ENCODE data around the gene GZMM. TPM values are rescaled to one million over a fixed set of nuclear protein-coding genes. Genes with fewer than 3 reads are reported as not detected.

GZMM gene
- total RNA-seq, 1 donor from 2014 or later = not detected

- no peak for DNase-seq (ENCODE audit: low read depth in 2 of 2)
These were observed 23.0 kb downstream of the GZMM start for GRCh38 chr19:566844-567243.

GRCh38 chr19:567296-567900 is 23.5 kb downstream of the GZMM start:
- DNase-seq (ENCODE audit: low read depth in 2 of 2) = no peak

GRCh38 chr19:570251-570686 is 26.4 kb downstream of the GZMM start:
- DNase-seq (ENCODE audit: low read depth in 2 of 2) = peak; percentile 22 to 47

- peak; percentile 42 to 43 for DNase-seq (ENCODE audit: low read depth in 2 of 2)
These were observed 27.2 kb downstream of the GZMM start for GRCh38 chr19:570937-571565.

GRCh38 chr19:571566-571974 is 27.7 kb downstream of the GZMM start:
- peak; percentile 43 to 49 for DNase-seq (ENCODE audit: low read depth in 2 of 2)

GRCh38 chr19:572140-572742 is 28.4 kb downstream of the GZMM start, which contains the start of gene BSG:
TSS of gene BSG (plus strand) at chr19:572596. CDS start at chr19:572635, 39 bp downstream.
- DNase-seq (ENCODE audit: low read depth in 2 of 2) = peak; percentile 98 to 99

GRCh38 chr19:572743-573518 is 29.1 kb downstream of the GZMM start:
- peak; percentile 39 to 64 for DNase-seq (ENCODE audit: low read depth in 2 of 2)

- no peak for DNase-seq (ENCODE audit: low read depth in 2 of 2)
These were observed 29.6 kb downstream of the GZMM start for GRCh38 chr19:573519-573825.

GRCh38 chr19:574658-575526 is 31.0 kb downstream of the GZMM start:
- peak; percentile 44 to 49 for DNase-seq (ENCODE audit: low read depth in 2 of 2)

- DNase-seq (ENCODE audit: low read depth in 2 of 2) = peak in 1 of 2 donors; percentile 72
These were observed 32.0 kb downstream of the GZMM start for GRCh38 chr19:575527-576506.

GRCh38 chr19:576768-577438 is 33.0 kb downstream of the GZMM start:
- no peak for DNase-seq (ENCODE audit: low read depth in 2 of 2)

- no peak for DNase-seq (ENCODE audit: low read depth in 2 of 2)
These were observed 33.9 kb downstream of the GZMM start for GRCh38 chr19:577439-578392.

GRCh38 chr19:579111-579841 is 35.4 kb downstream of the GZMM start:
- no peak for DNase-seq (ENCODE audit: low read depth in 2 of 2)

- DNase-seq (ENCODE audit: low read depth in 2 of 2) = no peak
These were observed 35.9 kb downstream of the GZMM start for GRCh38 chr19:579842-580155.

- DNase-seq (ENCODE audit: low read depth in 2 of 2) = no peak
These were observed 36.5 kb downstream of the GZMM start for GRCh38 chr19:580274-580835.

GRCh38 chr19:581399-582111 is 37.7 kb downstream of the GZMM start:
- DNase-seq (ENCODE audit: low read depth in 2 of 2) = no peak

All from lung microvascular endothelial cell (primary cell).